ENCODE data around the gene RSRC1.

DNA sequence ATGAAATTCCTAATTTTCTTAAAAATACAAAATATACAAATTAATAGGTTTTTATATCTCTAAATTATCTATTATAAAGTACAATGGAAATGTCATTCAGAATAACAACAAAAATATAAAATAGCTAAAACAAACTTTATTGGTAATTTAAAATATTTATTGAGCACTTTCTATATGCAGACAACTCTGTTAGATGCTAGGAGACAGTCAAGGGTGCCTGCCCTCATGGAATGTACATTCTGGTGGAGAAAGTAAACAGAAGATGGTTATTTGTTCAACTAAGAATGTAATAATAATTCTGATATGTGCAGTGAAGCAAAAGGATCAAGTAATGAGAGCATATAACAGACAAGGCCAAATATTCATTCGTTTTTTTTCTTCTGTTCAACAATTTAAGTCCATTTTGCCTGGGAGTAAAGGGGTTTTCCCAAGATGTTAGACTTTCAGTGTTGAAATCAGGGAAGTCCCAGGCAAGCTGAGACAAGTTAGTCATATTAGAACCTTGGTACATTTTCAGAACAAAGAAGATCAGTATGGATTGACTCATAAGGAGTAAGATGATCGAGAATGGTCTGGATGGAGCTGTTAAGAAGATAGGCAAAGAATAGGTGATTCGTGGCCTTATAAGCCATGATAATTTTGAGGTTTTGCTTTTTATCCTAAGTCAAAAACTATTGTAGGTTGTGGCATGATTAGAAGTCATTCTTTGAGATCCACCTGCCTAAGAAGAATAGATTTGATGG is 310.9 kb downstream of the RSRC1 start:
- TF ChIP-seq, protein P1, sequence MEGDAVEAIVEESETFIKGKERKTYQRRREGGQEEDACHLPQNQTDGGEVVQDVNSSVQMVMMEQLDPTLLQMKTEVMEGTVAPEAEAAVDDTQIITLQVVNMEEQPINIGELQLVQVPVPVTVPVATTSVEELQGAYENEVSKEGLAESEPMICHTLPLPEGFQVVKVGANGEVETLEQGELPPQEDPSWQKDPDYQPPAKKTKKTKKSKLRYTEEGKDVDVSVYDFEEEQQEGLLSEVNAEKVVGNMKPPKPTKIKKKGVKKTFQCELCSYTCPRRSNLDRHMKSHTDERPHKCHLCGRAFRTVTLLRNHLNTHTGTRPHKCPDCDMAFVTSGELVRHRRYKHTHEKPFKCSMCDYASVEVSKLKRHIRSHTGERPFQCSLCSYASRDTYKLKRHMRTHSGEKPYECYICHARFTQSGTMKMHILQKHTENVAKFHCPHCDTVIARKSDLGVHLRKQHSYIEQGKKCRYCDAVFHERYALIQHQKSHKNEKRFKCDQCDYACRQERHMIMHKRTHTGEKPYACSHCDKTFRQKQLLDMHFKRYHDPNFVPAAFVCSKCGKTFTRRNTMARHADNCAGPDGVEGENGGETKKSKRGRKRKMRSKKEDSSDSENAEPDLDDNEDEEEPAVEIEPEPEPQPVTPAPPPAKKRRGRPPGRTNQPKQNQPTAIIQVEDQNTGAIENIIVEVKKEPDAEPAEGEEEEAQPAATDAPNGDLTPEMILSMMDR (IDR thresholded peaks at IDR 0.05) = no peak
- TF ChIP-seq POLR2A (IDR thresholded peaks at IDR 0.05) = no peak
